Activated CD4-positive, alpha-beta T cell treated with anti-CD3 and anti-CD28 coated beads for 36 hours (primary cell): ENCODE results near the gene PIP4K2A. TPM values are rescaled to one million over a fixed set of nuclear protein-coding genes. Genes with fewer than 3 reads are reported as not detected.
A peak's percentile ranks its signal among the peaks of the same experiment; 100 is the strongest.

Experiments
- ATAC-seq: fragments of 200-7000 bp; cut with Tn5 transposase; one replicate; pipeline ENCODE4 v1.10.0; 2021; ENCODE audit warnings: mild to moderate bottlenecking, moderate library complexity
- CTCF ChIA-PET: fragments of 350-600 bp; sonication (Branson Sonifier 250); formaldehyde crosslinking; loops from one replicate; lab custom pipeline; 2021; ENCODE audit warnings: antibody characterized with exemption; lab: Charles Lee
- POLR2A ChIA-PET: fragments of 350-600 bp; sonication (Branson Sonifier 250); formaldehyde crosslinking; loops from one replicate; lab custom pipeline; 2021; ENCODE audit warnings: antibody characterized with exemption, inconsistent platforms; lab: Charles Lee
- DNase-seq: peaks from one replicate; pipeline ENCODE4 v3.0.0-alpha.2; 2020
- H3K27ac Mint-ChIP-seq: one replicate; pipeline ENCODE4 v1.8.0; 2021; ENCODE audit warnings: mixed read lengths
- H3K27me3 Mint-ChIP-seq: one replicate; pipeline ENCODE4 v1.8.0; 2021; ENCODE audit warnings: mixed read lengths
- H3K36me3 Mint-ChIP-seq: one replicate; pipeline ENCODE4 v1.8.0; 2021; ENCODE audit warnings: low read depth, mixed read lengths
- H3K4me1 Mint-ChIP-seq: one replicate; pipeline ENCODE4 v1.8.0; 2021; ENCODE audit warnings: mixed read lengths
- H3K4me3 Mint-ChIP-seq: one replicate; pipeline ENCODE4 v1.8.0; 2021; ENCODE audit warnings: mild to moderate bottlenecking, moderate library complexity, mixed read lengths
- H3K9me3 Mint-ChIP-seq: one replicate; pipeline ENCODE4 v1.8.0; 2021; ENCODE audit warnings: low read depth, mixed read lengths
- intact Hi-C, 2 experiments: fragments of 100-400 bp; cut with DNase I in 1 of 2; cut with micrococcal nuclease in 1 of 2; formaldehyde crosslinking; loops; one replicate each; pipeline versions ENCODE4 v1.14.2 to v1.15.1; 2022 to 2024; cut with DNase I, micrococcal nuclease
- total RNA-seq, 2 experiments: library from RNA; stranded (reverse); gene quantifications; one replicate each; pipeline ENCODE4 v1.2.3, GENCODE V29; 2021

PIP4K2A gene
- total RNA-seq, 2 experiments from 2014 or later = 105 to 108 TPM

DNA sequence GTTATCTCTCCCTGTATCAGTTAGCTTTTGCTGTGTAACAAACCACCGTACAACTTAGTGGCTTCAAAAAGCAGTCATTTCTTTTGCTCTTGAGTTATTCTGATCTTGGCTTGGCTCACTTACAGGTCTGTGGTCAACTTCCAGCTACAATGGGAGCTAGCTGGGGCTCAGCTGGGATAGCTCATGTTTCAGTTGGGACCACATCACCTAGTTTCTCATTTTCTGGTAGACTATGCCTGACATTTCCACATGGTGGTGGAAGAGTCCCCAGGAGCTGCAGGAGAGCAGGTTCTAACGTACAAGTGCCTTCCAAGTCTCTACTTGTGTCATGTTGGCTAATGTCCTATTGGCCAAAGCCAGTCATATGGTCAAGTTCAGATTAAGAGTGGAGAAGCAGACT lies 25.8 kb upstream of the PIP4K2A start:
- ATAC-seq (no peak), DNase-seq (no peak)
- no peaks in the 10 kb centered on the region for H3K36me3 Mint-ChIP-seq
- H3K27me3 Mint-ChIP-seq = no peaks in the 10 kb centered on the region
- no peak overlapping the region for H3K27ac Mint-ChIP-seq
- CTCF ChIA-PET = interaction anchor here (0.9 kb wide), 1 partner anchor 155 kb away, joined by 5 read pairs; no protein-coding TSS in a partner anchor
- intact Hi-C loops = no loop called here
- H3K4me3 Mint-ChIP-seq = no peak overlapping the region
- H3K9me3 Mint-ChIP-seq = peaks cover 2% of the 10 kb centered on the region
- POLR2A ChIA-PET = interaction anchor here (0.7 kb wide), 1 partner anchor 245 kb away, joined by 4 read pairs; no protein-coding TSS in a partner anchor
- no peaks in the 10 kb centered on the region for H3K4me1 Mint-ChIP-seq

DNA sequence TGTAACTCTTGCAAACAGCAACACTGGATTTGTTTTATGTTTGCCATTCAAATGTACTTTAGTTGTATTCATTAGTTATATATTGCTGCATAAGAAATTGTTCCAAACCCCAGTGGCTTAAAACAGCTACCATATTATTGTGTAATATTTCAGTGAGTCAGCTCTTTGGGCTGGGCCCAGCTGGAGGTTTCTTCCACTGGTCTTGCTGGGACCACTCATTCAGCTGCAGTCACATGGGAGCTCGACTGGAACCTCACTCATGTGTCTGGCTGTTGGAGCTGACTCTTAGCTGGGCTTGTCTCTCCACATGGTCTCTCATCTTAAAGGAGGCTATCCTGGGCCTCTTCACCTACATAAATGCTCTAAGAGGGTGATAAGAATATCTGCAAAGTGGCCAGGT lies 23.2 kb upstream of the PIP4K2A start:
- Mint-ChIP-seq H3K4me3 (no peak overlapping the region), H3K4me1 (no peaks in the 10 kb centered on the region), H3K36me3 (no peaks in the 10 kb centered on the region), H3K27me3 (no peaks in the 10 kb centered on the region), H3K27ac (no peak overlapping the region), H3K9me3 (no peaks in the 10 kb centered on the region)
- CTCF ChIA-PET = no interaction called here
- ATAC-seq = no peak
- DNase-seq = no peak
- intact Hi-C loops = no loop called here
- POLR2A ChIA-PET = no interaction called here

DNA sequence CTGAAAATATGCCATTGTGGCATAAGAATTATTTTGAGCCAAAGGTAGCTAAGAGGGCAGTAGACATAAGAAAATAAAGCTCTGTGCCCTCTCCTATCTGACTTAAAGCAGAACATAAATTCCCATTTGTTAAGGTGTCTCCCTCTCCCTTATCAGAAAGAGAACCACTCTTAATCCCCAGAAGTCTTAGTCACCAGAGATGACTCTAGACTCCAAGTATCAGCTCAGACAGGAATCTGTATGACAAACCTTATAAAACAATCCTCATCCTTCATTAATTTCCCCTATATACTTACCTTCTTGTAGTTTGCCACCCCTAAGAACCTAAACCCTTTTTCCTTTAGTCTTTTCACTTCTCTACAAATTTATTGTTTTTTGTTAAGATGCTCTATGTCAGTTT lies 21.8 kb upstream of the PIP4K2A start:
- CTCF ChIA-PET = no interaction called here
- H3K9me3 Mint-ChIP-seq = no peaks in the 10 kb centered on the region
- ATAC-seq = no peak
- no peaks in the 10 kb centered on the region for H3K27me3 Mint-ChIP-seq
- H3K36me3 Mint-ChIP-seq = no peaks in the 10 kb centered on the region
- no peak overlapping the region for H3K27ac Mint-ChIP-seq
- no peak for DNase-seq
- intact Hi-C loops = no loop called here
- H3K4me3 Mint-ChIP-seq = no peak overlapping the region
- POLR2A ChIA-PET = no interaction called here
- no peaks in the 10 kb centered on the region for H3K4me1 Mint-ChIP-seq

DNA sequence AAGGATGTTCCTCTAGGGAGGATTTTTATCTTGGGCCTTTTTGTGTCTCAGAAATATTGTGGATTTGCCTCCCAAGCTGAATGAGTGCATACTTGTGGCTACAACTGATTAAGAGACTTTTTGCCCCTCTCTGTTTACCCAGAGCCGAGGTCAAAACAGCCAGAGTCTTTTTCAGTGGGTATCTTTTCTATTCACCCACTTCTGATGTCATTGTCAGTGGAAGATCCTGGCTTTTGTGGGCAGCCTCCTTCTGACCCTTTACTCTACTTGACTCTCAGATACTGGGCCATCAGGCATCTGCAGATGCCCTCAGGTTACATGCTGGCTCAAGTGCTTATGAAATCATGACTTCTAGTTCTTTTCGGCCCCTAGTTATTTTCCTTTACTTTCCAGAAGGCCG lies 19.6 kb upstream of the PIP4K2A start:
- ChIA-PET CTCF (no interaction called here), POLR2A (no interaction called here)
- Mint-ChIP-seq H3K4me3 (no peak overlapping the region), H3K27ac (no peak overlapping the region), H3K27me3 (no peaks in the 10 kb centered on the region), H3K4me1 (no peaks in the 10 kb centered on the region), H3K9me3 (no peaks in the 10 kb centered on the region), H3K36me3 (no peaks in the 10 kb centered on the region)
- DNase-seq (no peak), ATAC-seq (no peak)
- intact Hi-C loops = no loop called here

- ChIA-PET POLR2A (no interaction called here), CTCF (no interaction called here)
- DNase-seq (no peak), ATAC-seq (no peak)
- H3K4me1 Mint-ChIP-seq = peaks cover 21% of the 10 kb centered on the region
- no peak overlapping the region for H3K27ac Mint-ChIP-seq
- H3K9me3 Mint-ChIP-seq = no peaks in the 10 kb centered on the region
- H3K27me3 Mint-ChIP-seq = no peaks in the 10 kb centered on the region
- intact Hi-C loops = no loop called here
- no peak overlapping the region for H3K4me3 Mint-ChIP-seq
- H3K36me3 Mint-ChIP-seq = no peaks in the 10 kb centered on the region
Observed at GRCh38 chr10:22727663-22728062, 13.3 kb upstream of the PIP4K2A start.

DNA sequence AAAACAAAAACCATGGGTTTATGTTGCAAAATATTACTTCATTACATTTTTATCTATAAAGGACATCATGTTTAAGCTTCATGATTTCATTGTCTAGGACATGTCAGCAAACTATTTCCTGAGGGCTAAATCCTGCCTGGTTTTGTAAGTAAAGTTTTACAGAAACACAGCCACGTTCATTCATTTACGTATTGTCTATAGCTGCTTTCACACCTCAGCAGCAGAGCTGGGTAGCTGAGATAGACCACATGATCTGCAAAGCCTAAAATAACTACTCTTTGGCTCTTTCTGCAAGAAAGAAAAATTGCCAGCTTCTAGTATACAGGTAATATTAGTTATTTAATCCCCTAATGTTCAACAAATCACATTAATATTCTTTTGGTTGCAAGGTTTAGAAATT lies 12.7 kb upstream of the PIP4K2A start:
- no peaks in the 10 kb centered on the region for H3K9me3 Mint-ChIP-seq
- no peak overlapping the region for H3K27ac Mint-ChIP-seq
- no peaks in the 10 kb centered on the region for H3K36me3 Mint-ChIP-seq
- H3K4me1 Mint-ChIP-seq = peaks cover 21% of the 10 kb centered on the region
- ChIA-PET POLR2A (no interaction called here), CTCF (no interaction called here)
- intact Hi-C loops = no loop called here
- no peaks in the 10 kb centered on the region for H3K27me3 Mint-ChIP-seq
- H3K4me3 Mint-ChIP-seq = no peak overlapping the region
- DNase-seq = no peak
- ATAC-seq = no peak

DNA sequence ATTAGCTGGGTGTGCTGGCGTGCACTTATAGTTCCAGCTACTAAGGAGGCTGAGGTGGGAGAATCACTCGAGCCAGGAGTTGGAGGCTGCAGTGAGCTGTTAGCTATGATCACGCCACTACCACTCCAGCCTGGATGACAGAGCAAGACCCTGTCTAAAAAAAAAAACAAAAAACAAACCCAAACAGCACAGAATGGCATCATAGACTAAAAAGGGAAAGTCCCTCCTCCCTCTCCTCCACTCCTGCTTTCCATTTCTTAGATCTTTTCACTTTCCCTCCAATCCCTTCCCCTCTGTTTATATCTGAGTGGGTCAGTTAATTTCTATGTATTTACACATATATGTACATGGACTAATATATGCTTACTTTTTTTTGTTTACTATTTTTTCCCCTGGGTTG lies 10.4 kb upstream of the PIP4K2A start:
- H3K9me3 Mint-ChIP-seq = no peaks in the 10 kb centered on the region
- no peaks in the 10 kb centered on the region for H3K27me3 Mint-ChIP-seq
- ChIA-PET CTCF (interaction anchor here (0.5 to 0.6 kb wide), 2 partner anchors 122 to 151 kb away, joined by 3 read pairs; no protein-coding TSS in a partner anchor), POLR2A (no interaction called here)
- H3K4me1 Mint-ChIP-seq = peaks cover 21% of the 10 kb centered on the region
- intact Hi-C loops = no loop called here
- ATAC-seq (peak; percentile 55), DNase-seq (no peak)
- no peak overlapping the region for H3K4me3 Mint-ChIP-seq
- H3K36me3 Mint-ChIP-seq = no peaks in the 10 kb centered on the region
- no peak overlapping the region for H3K27ac Mint-ChIP-seq

DNA sequence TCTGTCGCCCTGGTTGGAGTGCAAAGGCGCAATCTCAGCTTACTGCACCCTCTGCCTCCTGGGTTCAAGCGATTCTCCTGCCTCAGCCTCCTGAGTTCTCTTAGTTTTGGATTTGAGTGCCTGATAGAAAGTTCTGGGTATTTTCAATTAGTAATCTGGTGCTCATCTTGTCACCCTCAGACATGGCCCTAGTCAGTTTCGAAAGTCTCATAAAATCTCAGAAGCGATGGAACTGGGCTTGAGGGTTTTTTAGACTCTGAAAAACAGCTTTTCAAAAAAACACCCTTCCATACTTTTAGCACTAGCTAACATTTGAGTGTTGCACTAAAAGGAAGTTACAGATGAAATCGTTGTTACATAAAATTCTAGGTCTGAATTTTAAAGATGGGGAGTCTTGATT lies 9.4 kb upstream of the PIP4K2A start:
- no peak overlapping the region for H3K27ac Mint-ChIP-seq
- H3K4me3 Mint-ChIP-seq = no peak overlapping the region
- intact Hi-C loops = no loop called here
- no peaks in the 10 kb centered on the region for H3K9me3 Mint-ChIP-seq
- CTCF ChIA-PET = interaction anchor here (0.6 to 0.9 kb wide), 2 partner anchors 27 to 139 kb away, joined by 3 read pairs; no protein-coding TSS in a partner anchor
- DNase-seq (no peak), ATAC-seq (no peak)
- POLR2A ChIA-PET = no interaction called here
- no peaks in the 10 kb centered on the region for H3K27me3 Mint-ChIP-seq
- H3K36me3 Mint-ChIP-seq = no peaks in the 10 kb centered on the region
- H3K4me1 Mint-ChIP-seq = peaks cover 21% of the 10 kb centered on the region

DNA sequence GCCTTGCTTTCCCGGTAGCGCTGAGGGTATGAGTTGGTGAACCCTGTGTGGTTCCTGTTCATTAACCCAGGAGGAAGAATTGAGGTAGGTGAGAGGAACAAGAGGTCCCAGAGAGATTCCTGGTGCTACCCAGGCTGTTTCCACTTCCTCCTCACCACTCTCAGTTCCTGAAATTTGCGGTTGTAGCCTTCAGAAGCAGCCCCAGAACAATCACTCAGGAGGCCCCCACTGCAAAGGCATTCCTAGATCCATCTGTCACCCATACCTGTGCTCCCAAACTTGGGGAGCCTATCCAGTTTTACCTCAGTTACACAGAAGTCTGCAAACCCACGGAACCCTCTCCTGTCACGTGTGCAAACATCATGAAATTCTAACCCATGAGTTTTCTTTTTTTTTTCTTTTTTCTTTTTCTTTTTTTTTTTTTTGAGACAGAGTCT lies 9.0 kb upstream of the PIP4K2A start:
- Mint-ChIP-seq H3K27me3 (no peaks in the 10 kb centered on the region), H3K9me3 (no peaks in the 10 kb centered on the region), H3K27ac (peak overlapping the region; percentile 33), H3K4me3 (no peak overlapping the region), H3K36me3 (no peaks in the 10 kb centered on the region), H3K4me1 (peaks cover 21% of the 10 kb centered on the region)
- intact Hi-C loops = no loop called here
- ChIA-PET CTCF (interaction anchor here (0.6 to 1.6 kb wide), 3 partner anchors 9 to 138 kb away, joined by 3 to 7 read pairs (median 3); no protein-coding TSS in a partner anchor), POLR2A (no interaction called here)
- ATAC-seq (no peak), DNase-seq (no peak)

GRCh38 chr10:22722626-22723169 lies 8.3 kb upstream of the PIP4K2A start:
- H3K9me3 Mint-ChIP-seq = no peaks in the 10 kb centered on the region
- peaks cover 21% of the 10 kb centered on the region for H3K4me1 Mint-ChIP-seq
- intact Hi-C loops = no loop called here
- H3K36me3 Mint-ChIP-seq = no peaks in the 10 kb centered on the region
- H3K27me3 Mint-ChIP-seq = no peaks in the 10 kb centered on the region
- no peak overlapping the region for H3K4me3 Mint-ChIP-seq
- POLR2A ChIA-PET = no interaction called here
- ATAC-seq (no peak), DNase-seq (no peak)
- CTCF ChIA-PET = interaction anchor here (1.4 to 1.6 kb wide), 2 partner anchors 10 to 28 kb away, joined by 3 to 7 read pairs; no protein-coding TSS in a partner anchor
- H3K27ac Mint-ChIP-seq = no peak overlapping the region

DNA sequence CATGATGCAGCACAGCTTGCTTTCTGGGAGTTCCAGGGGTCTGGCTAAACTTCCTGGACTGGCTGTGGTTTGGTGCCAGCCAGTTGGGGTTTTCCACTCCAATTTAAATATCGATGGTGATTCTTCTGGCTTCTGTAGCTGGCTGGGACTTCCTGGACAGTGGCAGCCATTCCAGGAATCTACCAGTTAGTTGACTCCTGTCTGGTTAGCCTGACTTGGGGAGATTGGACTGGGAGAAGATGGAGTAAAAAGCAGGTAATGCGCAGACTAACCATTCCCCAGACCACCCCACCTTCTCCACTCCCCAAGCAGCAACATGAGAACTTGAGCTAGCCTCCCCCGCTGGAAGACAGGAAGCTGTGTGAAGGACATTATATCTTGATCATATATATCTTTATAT lies 6.3 kb upstream of the PIP4K2A start:
- Mint-ChIP-seq H3K4me3 (no peak overlapping the region), H3K27ac (no peak overlapping the region), H3K36me3 (no peaks in the 10 kb centered on the region), H3K4me1 (peaks cover 21% of the 10 kb centered on the region), H3K9me3 (no peaks in the 10 kb centered on the region), H3K27me3 (no peaks in the 10 kb centered on the region)
- intact Hi-C loops = no loop called here
- ChIA-PET POLR2A (interaction anchor here (1.0 kb wide), 1 partner anchor 28 kb away, joined by 3 read pairs; no protein-coding TSS in a partner anchor), CTCF (interaction anchor here (0.6 to 1.2 kb wide), 3 partner anchors 52 to 94 kb away, joined by 3 to 4 read pairs (median 3); no protein-coding TSS in a partner anchor)
- DNase-seq = no peak
- ATAC-seq = no peak

DNA sequence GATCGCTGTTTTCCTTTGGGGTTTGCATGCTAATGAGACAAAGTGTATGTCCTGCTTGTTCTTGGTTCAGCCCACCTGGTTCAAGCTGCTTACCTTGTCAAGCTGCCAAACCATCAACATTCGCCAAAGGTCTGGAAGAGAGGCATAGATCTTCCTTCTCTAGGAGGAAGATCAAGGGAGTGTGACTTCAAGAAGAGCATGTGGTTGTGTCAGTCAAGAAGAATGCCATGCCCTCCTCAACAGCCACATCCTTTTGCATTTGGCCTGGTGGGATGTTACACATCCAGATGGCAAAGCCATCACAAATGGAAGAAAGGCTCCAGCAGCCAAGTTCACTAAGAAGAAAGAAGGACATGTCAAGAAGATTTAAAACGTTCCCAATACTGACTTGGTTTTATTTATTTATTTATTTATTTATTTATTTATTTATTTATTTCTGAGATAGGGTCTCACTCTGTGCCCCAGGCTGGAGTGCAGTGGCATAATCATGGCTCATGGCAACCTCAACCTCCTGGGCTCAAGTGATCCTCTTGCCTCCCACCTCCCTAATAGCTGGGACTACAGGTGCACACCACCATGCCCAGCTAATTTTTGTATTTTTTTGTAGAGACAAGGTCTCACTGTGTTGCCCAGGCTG lies 5.1 kb upstream of the PIP4K2A start:
- peaks cover 21% of the 10 kb centered on the region for H3K4me1 Mint-ChIP-seq
- H3K9me3 Mint-ChIP-seq = no peaks in the 10 kb centered on the region
- no peak overlapping the region for H3K27ac Mint-ChIP-seq
- no peaks in the 10 kb centered on the region for H3K36me3 Mint-ChIP-seq
- intact Hi-C loops = loop anchor here (10.0 kb wide), 3 partner anchors 265 to 715 kb away; partner anchors contain the start of genes DNAJC1 (in 2 of the 2) and BMI1 (in 1 of the 2)
- ChIA-PET POLR2A (no interaction called here), CTCF (interaction anchor here (0.6 to 1.2 kb wide), 3 partner anchors 46 to 1896 kb away, joined by 3 read pairs; no protein-coding TSS in a partner anchor)
- ATAC-seq (no peak), DNase-seq (no peak)
- no peak overlapping the region for H3K4me3 Mint-ChIP-seq
- H3K27me3 Mint-ChIP-seq = no peaks in the 10 kb centered on the region
